ENCODE measurements around the gene DNALI1.
"Not testable (repeated sequence)": the region's sequence is repeated elsewhere in the genome, so short reads cannot be mapped to it uniquely, and the experiment has no call there.

DNALI1 gene

DNA sequence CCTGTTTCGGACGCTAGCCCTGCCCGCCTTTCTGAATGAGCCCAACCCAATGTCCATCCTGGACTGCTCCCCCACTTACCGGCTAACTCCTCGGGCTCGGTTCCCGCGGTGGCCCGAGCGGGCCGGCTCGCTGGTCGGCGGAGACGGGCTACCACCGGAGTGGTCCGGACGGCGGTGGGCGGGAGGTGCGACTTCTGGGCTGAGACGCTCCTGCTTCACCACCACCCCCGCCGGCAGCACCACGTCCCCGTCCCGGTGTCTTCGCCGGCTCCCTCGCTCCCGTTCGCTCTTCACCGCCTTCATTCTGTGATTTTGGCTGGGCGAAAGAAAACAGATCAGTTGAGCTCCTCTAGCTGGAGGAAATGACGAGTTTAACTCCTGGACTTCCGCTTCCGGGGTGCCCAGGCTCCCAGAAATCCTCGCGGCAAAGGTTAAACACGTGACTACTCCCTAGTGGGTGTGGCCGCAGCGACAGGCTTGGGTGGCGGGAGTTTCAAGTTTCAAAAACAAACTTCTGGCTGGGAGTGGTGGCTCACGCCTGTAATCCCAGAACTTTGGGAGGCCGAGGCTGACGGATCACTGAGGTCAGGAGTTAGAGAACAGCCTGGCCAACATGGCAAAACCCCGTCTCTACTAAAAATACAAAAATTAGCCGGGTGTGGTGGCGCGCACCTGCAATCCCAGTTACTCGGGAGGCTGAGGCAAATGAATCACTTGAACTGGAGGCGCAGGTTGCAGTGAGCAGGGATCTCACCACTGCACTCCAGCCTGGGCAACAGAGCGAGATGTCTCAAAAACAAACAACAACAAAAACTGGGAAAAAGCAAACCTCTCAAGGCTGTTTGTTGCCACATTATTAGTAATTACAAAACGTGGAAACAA, 2.6 kb upstream of the DNALI1 start, which contains the start of gene SNIP1:
SNIP1 (minus strand) TSS at position 367 of the 882 bp plus-strand sequence; CDS start at position 303, 64 bp downstream.
- DNase-seq (ENCODE audit: low spot score): peak; percentile 93

DNA sequence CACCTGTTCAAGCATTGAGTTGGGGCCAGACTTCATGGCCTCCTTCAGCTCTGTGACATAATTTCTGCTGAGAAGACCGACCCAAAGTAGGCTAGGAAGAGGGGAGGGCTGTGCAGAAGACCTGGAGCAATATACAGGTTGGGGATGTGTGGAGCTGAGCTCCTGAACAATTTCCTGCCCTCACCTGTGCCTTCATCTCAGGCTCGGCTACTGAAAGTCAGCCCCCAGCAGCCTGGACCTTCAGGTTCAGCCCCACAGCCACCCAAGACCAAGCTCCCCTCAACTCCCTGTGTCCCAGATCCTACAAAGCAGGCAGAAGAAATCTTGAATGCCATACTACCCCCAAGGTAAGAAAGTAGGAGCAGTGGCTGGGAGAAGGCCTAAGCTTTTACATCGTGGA, 662 bp downstream of the DNALI1 start:
- no peak for DNase-seq (ENCODE audit: low spot score)

- DNase-seq (ENCODE audit: low spot score): no peak
Measured at GRCh38 chr1:37558411-37558810, 1.7 kb downstream of the DNALI1 start.

DNA sequence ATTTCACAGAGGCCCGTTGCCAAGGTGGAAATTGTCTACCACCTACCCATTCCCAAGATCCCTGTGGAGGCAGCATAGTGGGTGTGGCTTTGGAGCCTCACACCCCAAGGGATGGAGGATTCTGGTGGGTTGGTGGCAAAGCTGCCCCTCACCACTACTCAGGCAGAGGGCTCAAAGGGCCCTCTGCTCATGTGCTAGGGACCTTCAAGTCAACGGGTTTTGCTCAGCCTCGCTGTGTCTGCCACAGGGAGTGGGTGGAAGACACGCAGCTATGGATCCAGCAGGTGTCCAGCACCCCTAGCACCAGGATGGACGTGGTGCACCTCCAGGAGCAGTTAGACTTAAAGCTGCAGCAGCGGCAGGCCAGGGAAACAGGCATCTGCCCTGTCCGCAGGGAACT, 2.3 kb downstream of the DNALI1 start:
- no peak for DNase-seq (ENCODE audit: low spot score)

DNA sequence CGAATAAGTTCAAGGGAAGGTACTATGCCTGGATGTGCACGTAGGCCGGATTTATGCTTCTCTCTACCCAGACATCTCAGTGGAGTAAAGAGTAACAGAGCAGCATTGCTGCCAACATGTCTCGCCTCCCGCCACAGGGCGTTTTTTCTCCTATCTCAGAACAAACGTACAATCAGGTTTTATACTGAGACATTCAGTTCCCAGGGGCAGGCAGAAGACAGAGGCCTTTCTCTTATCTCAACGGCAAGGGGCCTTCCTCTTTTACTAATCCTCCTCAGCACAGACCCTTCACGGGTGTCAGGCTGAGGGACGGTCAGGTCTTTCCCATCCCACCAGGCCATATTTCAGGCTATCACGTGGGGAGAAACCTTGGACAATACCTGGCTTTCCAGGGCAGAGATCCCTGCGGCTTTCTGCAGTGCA, 3.2 kb downstream of the DNALI1 start:
- not testable (repeated sequence) for DNase-seq (ENCODE audit: low spot score)

- no peak for DNase-seq (ENCODE audit: low spot score)
Measured at GRCh38 chr1:37560401-37561132, 3.8 kb downstream of the DNALI1 start.

DNA sequence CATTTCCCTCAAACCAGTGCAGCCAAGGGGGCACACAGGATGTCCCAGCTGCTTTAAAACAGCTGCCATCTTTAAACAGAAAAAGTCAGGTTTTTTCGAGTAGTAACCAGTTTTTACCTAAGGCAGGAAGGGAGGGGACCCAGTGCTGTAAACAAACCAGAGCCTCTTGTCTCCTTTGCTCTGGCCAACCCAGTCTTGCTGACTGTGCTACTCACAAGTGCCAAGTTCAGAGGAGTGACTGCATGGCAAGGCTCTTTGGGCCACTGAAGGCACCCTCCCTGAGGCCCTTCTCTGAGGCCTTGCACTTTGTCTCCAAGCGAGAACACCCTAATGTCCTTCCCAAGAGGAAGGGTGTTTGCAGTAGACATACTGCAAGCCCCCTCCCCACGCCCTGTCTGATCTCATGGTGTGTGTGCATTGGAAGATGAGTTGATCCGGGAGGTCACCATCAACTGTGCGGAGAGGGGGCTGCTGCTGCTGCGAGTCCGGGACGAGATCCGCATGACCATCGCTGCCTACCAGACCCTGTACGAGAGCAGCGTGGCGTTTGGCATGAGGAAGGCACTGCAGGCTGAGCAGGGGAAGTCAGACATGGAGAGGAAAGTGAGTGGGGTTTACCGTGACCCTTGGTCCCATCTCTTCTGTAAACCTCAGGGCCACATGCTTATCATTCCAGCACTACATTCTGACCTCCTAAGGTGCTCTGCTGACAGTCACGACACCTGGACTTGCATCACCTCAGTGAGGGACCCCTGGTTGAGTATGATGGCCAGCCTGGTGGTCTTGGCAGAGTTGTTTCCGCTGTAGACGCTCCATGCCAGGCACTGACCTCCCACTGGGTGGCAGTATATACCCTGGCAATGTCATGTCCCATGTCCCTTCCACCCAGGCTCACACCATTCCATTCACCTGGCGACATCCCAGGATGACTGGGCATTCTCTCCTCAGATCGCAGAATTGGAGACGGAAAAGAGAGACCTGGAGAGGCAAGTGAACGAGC, 4.7 kb downstream of the DNALI1 start:
- peak; percentile 27 for DNase-seq (ENCODE audit: low spot score)

- DNase-seq (ENCODE audit: low spot score): no peak
Measured at GRCh38 chr1:37562984-37563383, 6.2 kb downstream of the DNALI1 start.

GRCh38 chr1:37564892-37565291, 8.2 kb downstream of the DNALI1 start:
- no peak for DNase-seq (ENCODE audit: low spot score)

GRCh38 chr1:37567023-37567422, 10.3 kb downstream of the DNALI1 start:
- DNase-seq (ENCODE audit: low spot score): no peak

DNA sequence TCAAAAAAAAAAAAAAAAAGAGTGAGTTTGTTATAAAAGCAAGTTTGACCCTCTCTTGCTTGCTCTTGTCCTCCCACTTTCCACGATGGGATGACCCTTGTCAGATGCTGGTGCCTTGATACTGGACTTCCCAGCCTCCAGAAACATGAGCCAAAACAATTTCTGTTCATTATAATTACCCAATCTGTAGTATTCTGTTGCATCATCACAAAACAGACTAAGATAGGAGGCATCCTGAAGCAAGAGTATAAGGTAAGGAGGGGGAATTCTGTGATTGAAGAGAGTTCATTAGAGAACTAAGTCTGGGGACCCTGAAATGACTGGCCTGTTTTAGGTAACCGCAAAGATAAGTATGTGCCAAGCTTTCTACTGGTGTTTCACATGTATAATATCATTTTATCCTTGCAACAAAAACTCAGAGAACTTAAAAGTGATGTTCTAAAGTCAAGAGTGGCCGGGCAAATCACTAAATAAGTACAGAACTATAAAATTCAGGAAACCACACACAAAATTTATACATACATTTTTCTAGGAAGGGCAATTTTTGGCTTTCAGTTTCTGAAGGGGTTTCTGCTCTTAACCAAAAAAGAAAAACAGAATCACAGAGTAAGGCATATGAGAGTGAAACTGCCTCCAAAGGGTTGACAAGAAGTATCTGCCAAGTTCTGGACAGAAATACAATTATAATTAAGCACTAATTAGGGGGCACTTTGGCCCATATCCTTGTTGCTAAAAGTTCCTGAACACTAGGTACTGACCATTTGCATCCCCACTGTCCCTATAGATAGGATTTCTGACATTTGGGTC, 14.0 kb downstream of the DNALI1 start:
- DNase-seq (ENCODE audit: low spot score): no peak

DNA sequence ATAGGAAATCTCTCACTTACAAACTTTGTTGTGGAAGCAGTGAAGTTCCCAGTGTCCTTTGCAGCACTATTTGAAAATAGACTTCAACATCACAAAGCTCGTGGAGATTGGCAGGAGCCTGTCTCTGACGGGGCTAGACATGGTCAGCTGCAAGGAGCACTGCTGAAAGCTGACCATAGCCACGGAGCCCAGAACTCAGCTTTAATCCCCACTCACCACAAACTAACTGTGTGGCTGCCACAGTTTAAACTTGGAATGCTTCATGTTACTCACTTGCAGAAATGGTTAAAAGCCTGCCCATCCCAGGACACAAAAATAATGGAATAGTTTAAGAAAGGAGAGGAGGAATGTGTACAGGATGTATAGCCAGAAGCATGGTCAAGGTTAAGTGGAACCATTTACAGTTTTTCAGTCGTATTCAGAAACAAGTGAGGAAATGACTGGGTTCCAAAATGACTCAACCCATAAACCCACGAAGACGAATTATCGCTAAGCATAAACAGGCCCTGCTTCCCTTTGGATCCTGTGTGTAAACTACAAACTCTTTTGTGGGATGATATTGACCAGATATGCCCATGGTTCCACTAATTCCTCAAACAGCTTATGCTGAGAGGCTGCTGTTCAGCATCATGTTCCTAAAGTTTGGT, 18.2 kb downstream of the DNALI1 start:
- no peak for DNase-seq (ENCODE audit: low spot score)

DNA sequence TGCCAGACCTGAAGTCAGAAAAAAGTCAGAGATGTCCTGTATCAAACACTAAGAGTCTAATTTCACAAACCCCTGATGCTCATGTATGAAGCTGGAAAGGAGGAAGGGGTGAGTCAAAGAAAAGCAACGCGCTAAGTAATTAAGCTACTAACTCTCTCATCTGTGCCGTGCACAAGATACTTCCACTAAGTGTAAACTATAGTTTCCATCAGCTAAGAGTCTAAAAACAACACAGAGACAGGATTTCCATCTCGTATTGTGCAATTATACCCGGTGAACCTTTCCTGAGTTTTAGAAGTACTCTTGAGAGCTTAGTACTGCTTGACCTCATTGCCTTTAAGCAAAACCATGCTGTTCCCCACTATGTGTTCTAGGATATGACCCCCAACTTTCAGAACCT, 19.0 kb downstream of the DNALI1 start:
- DNase-seq (ENCODE audit: low spot score): no peak

DNA sequence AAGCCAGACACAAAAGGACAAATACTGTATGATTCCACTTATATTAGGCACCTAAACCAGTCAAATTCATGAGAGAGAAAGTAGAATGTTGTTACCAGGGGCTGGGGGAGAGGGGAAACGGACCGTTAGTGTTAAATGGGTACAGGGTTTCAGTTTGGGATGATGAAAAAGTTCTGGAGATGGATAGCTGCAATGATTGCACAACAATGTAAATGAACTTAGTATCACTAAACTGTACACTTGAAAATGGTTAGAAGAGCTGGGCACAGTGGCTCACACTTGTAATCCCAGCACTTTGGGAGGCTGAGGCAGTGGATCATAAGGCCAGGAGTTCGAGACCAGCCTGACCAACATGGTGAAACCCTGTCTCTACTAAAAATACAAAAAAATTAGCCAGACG, 27.8 kb downstream of the DNALI1 start:
- DNase-seq (ENCODE audit: low spot score): not testable (repeated sequence)

DNA sequence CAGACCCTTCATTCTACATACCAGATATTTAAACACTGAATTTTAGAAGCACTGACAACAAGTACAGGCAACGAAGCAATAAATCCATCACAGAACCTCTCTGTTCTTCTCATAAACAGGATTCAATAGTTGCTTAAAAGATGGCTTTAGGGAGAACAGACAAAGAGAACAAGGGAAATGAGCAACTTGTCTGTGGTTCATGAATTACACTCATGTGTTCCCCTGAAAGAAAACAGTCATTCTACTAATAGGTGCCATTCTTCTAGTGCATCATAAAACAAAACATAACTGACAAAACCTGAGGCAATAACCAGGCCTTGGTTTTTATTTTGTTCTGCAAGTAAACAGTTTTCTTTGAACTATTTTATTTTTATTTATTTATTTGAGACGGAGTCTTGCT, 32.2 kb downstream of the DNALI1 start:
- DNase-seq (ENCODE audit: low spot score): no peak

DNA sequence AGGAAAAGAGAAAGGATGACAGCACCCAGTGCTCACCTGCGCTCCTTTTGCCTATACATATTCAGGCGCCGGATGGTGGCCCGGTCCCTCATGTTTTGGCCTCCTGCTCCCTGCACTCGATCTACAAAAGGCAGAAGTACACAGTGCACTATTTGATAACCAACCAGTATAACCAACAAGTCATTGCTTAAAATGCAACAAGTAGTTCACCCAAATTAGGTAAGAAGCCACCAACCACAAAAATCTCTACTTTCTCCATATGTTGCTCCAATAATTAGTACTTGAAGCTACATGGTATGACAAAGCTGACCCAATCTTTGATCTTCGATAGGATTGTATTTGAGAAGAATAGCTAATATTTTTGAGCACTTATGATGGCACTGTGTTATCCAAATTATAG, 37.0 kb downstream of the DNALI1 start:
- DNase-seq (ENCODE audit: low spot score): no peak

DNA sequence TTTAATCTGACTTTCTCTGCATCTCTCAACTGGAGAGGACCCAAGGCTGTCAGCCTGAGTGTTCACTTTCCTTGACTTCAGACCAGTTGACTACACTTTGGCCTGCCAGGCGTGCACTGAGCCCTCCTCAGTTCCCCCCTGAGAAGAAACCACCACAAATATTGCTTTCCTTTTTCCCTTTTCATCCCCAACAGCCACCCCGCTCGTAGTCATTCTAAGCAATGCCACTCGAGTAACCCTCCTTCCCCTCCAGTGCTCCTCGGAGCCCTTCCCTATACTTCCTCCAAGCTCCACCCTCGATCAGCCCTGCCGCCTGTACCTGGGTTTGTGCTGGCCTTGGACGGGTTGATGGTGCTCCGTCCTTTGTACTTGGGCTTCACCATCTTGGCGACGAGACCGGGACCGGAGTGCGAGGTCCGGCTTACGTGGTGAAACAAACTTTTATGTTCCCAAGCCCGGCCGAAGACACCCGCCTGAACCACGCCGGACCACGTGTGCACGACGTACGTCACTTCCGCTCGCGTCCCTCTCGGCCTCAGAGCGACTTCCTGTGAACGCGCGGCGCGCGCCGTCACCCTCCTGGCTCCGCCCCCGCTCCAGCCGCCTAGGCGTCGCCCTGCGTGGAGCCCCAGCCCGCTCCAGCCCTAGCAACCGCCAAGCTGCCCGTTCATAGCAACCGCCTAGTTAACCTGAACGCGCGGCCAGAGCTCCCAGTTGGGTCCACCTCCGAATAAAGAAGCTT, 38.9 kb downstream of the DNALI1 start, which contains the start of gene GNL2:
GNL2 (minus strand) TSS at position 498 of the 742 bp plus-strand sequence; CDS start at position 383, 115 bp downstream.
- DNase-seq (ENCODE audit: low spot score): peak; percentile 96

DNA sequence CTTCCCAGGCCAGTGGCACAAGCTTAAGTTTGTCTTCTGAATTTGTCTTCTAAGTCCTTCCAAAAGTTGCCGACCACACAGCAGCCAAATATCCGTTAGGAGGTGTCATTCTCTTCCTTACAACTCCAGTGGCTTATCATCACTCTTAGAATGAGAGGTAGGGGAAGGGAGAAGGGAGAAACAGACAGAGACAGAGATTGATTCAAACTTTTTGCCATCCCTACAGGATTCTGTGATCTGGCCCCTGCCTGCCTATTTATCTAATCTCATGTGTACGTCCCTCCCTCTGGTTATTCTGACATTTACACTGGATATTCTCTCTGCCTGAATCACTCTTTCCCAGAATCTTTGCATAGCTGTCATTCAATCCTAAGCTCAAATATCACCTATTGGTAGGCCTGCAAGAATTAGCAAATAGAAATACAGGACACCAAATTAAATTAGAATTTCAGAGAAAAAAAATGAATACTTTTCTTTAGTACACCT, 39.5 kb downstream of the DNALI1 start:
- DNase-seq (ENCODE audit: low spot score): peak; percentile 31

GRCh38 chr1:37599940-37600339, 43.2 kb downstream of the DNALI1 start:
- no peak for DNase-seq (ENCODE audit: low spot score)

Measured in CD4-positive, alpha-beta T cell treated with Interleukin-2 at 100 ng/mL for 4 hours (primary cell).